ENCODE data around the gene EVI5.
"Not testable (repeated sequence)": the region's sequence is repeated elsewhere in the genome, so short reads cannot be mapped to it uniquely, and the experiment has no call there.

EVI5 gene

GRCh38 chr1:92567211-92567868 is 217.6 kb downstream of the EVI5 start:
- no peak for DNase-seq

- no peak for DNase-seq
Measured at GRCh38 chr1:92563457-92564216, 221.3 kb downstream of the EVI5 start.

- no peak for DNase-seq
Measured at GRCh38 chr1:92556350-92556749, 228.6 kb downstream of the EVI5 start.

GRCh38 chr1:92554216-92554615 is 230.7 kb downstream of the EVI5 start:
- no peak for DNase-seq

GRCh38 chr1:92551916-92552315 is 233.0 kb downstream of the EVI5 start:
- no peak for DNase-seq

- no peak for DNase-seq
Measured at GRCh38 chr1:92544756-92545165, 240.1 kb downstream of the EVI5 start.

- no peak for DNase-seq
Measured at GRCh38 chr1:92543131-92544055, 241.5 kb downstream of the EVI5 start.

- no peak for DNase-seq
Measured at GRCh38 chr1:92538413-92539061, 246.4 kb downstream of the EVI5 start.

GRCh38 chr1:92538048-92538412 is 246.9 kb downstream of the EVI5 start:
- DNase-seq, result no peak

GRCh38 chr1:92536980-92537884 is 247.7 kb downstream of the EVI5 start:
- no peak for DNase-seq

GRCh38 chr1:92536211-92536979 is 248.5 kb downstream of the EVI5 start:
- DNase-seq, result no peak

GRCh38 chr1:92532371-92532770 is 252.5 kb downstream of the EVI5 start:
- DNase-seq, result not testable (repeated sequence)

GRCh38 chr1:92531939-92532338 is 253.0 kb downstream of the EVI5 start:
- not testable (repeated sequence) for DNase-seq

GRCh38 chr1:92527670-92528069 is 257.2 kb downstream of the EVI5 start:
- no peak for DNase-seq

GRCh38 chr1:92524944-92525590 is 259.8 kb downstream of the EVI5 start:
- not testable (repeated sequence) for DNase-seq

GRCh38 chr1:92519043-92519442 is 265.9 kb downstream of the EVI5 start:
- DNase-seq, result no peak

GRCh38 chr1:92516574-92516973 is 268.3 kb downstream of the EVI5 start:
- no peak for DNase-seq

- no peak for DNase-seq
Measured at GRCh38 chr1:92515796-92516201, 269.1 kb downstream of the EVI5 start.

GRCh38 chr1:92511541-92511940 is 273.4 kb downstream of the EVI5 start:
- no peak for DNase-seq

GRCh38 chr1:92509619-92510018 is 275.3 kb downstream of the EVI5 start:
- no peak for DNase-seq
